ENCODE results near the gene GPR37. TPM values are rescaled to one million over a fixed set of nuclear protein-coding genes. Genes with fewer than 3 reads are reported as not detected.

The GPR37 gene
- total RNA-seq, 1 donor from 2014 or later, result 0.98 TPM

DNA sequence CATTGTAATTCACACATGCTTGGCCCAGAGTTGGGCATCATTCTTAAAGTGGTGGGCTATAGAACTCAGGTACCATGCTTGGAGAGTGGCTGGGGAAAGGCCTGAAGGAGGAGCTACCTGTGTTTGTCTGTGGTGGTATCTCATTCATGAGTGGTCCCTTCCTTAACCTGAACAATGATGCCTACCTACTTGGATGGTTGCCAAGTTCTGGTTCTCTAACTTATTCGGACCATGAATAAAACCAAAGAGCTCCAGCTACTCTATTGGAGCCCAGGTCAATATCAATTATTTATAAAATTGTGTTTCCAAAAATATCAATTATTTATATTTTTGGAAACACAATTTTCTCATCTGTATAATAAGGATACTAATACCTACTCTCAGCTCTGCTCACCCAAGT, 2.9 kb upstream of the GPR37 start:
- no peak for DNase-seq (ENCODE audit: extremely low spot score in 2 of 2)
- H3K9me3 ChIP-seq, result no peaks in the 10 kb centered on the region
- H3K27me3 ChIP-seq, result peaks cover 4% of the 10 kb centered on the region
- TF ChIP-seq, protein P1, sequence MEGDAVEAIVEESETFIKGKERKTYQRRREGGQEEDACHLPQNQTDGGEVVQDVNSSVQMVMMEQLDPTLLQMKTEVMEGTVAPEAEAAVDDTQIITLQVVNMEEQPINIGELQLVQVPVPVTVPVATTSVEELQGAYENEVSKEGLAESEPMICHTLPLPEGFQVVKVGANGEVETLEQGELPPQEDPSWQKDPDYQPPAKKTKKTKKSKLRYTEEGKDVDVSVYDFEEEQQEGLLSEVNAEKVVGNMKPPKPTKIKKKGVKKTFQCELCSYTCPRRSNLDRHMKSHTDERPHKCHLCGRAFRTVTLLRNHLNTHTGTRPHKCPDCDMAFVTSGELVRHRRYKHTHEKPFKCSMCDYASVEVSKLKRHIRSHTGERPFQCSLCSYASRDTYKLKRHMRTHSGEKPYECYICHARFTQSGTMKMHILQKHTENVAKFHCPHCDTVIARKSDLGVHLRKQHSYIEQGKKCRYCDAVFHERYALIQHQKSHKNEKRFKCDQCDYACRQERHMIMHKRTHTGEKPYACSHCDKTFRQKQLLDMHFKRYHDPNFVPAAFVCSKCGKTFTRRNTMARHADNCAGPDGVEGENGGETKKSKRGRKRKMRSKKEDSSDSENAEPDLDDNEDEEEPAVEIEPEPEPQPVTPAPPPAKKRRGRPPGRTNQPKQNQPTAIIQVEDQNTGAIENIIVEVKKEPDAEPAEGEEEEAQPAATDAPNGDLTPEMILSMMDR (IDR thresholded peaks at IDR 0.05), result no peak
- TF ChIP-seq POLR2AphosphoS5 (IDR thresholded peaks at IDR 0.05; ENCODE audit: insufficient read depth in 1 of 2, low read depth in 1 of 2), result no peak
- no peak for TF ChIP-seq POLR2A (IDR thresholded peaks at IDR 0.05)
- intact Hi-C loops (cut with DNase I), result no loop called here
- H3K27ac ChIP-seq, result no peak overlapping the region
- no peaks in the 10 kb centered on the region for H3K36me3 ChIP-seq
- H3K4me3 ChIP-seq, result no peak overlapping the region
- H3K4me1 ChIP-seq, result peaks cover 26% of the 10 kb centered on the region

DNA sequence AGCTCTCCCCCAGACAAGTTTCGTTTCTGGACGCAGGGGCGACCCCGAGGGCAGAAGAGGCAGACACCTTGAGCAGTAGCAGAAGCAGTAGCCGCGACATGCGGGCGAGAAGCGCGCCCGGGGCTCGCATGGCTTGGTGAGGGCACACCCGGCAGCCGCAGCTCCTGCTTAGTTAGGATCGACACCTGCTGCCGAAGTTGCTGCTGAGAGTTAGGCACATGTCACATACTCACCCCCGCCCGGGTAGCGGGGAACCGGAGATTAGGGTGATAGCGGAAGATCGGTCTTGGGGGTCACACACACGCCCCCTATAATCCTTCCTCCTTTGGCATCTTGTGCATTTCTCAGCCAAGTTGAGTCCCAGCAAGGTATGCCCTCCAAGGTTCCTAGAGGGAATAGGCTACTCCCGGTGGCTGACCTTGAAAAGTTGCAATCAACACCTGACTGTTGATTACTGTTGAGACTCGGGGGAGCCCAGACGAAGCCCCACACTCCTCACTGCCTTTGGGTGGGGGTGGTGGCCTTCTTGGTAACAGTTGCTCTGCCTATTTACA, 668 bp downstream of the GPR37 start:
- intact Hi-C loops (cut with DNase I), result no loop called here
- DNase-seq (ENCODE audit: extremely low spot score in 2 of 2), result no peak
- no peak overlapping the region for H3K27ac ChIP-seq

DNA sequence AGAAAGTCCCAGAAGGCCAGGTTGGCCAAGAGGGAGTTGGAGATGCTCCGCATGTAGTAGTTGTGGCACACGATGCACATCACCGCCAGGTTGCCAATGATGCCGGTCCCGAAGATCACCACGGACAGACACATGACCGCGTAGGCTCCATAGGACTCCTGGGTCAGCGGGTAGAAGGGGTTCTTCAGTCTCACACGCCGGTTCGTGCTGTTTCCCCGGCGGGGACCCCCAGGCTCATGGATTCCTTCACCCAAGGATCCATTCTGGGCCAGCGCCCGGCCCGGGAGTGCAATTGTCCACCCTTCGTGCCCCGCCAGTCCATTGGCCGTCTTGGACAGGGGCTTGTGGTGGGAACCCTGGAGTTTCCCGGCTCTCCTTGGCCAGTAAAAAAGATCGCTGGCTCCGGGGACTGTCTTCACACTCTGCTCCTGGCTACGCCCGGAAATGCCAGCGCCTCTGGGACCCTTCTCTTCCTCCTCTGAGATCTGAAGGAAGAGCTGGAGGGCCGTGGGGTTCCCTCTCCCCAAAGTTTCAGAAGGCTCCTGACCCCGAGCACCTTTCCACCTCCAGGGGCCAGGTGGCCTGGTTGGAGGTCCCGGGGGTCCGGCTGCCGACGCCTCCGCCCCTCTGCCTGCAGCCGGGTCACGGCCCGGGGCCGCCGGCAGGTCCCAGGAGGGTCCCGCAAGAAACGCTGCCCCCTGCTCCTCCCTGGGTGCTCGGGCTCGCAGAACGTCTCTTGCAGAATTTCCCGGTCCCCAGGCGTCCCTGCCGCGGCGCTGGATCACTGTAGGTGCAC, 1.3 kb downstream of the GPR37 start:
- DNase-seq (ENCODE audit: extremely low spot score in 2 of 2), result no peak
- Histone ChIP-seq H3K36me3 (no peaks in the 10 kb centered on the region), H3K4me1 (peaks cover 26% of the 10 kb centered on the region), H3K9me3 (no peaks in the 10 kb centered on the region), H3K4me3 (peak overlapping the region; percentile 51 to 52), H3K27ac (no peak overlapping the region), H3K27me3 (peaks cover 4% of the 10 kb centered on the region)
- intact Hi-C loops (cut with DNase I), result no loop called here
- TF ChIP-seq POLR2AphosphoS5 (IDR thresholded peaks at IDR 0.05; ENCODE audit: insufficient read depth in 1 of 2, low read depth in 1 of 2), result no peak
- TF ChIP-seq, protein P1 (IDR thresholded peaks at IDR 0.05), result no peak
- no peak for TF ChIP-seq POLR2A (IDR thresholded peaks at IDR 0.05)

More for the DNA sequence above, 668 bp downstream of the GPR37 start:
- H3K27me3 ChIP-seq, result peaks cover 4% of the 10 kb centered on the region
- no peaks in the 10 kb centered on the region for H3K9me3 ChIP-seq
- H3K36me3 ChIP-seq, result no peaks in the 10 kb centered on the region
- TF ChIP-seq POLR2A (IDR thresholded peaks at IDR 0.05) (no peak), POLR2AphosphoS5 (IDR thresholded peaks at IDR 0.05; ENCODE audit: insufficient read depth in 1 of 2, low read depth in 1 of 2) (no peak)
- TF ChIP-seq, protein P1 (IDR thresholded peaks at IDR 0.05), result no peak
- H3K4me3 ChIP-seq, result peak overlapping the region; percentile 51 to 52
- peaks cover 26% of the 10 kb centered on the region for H3K4me1 ChIP-seq

DNA sequence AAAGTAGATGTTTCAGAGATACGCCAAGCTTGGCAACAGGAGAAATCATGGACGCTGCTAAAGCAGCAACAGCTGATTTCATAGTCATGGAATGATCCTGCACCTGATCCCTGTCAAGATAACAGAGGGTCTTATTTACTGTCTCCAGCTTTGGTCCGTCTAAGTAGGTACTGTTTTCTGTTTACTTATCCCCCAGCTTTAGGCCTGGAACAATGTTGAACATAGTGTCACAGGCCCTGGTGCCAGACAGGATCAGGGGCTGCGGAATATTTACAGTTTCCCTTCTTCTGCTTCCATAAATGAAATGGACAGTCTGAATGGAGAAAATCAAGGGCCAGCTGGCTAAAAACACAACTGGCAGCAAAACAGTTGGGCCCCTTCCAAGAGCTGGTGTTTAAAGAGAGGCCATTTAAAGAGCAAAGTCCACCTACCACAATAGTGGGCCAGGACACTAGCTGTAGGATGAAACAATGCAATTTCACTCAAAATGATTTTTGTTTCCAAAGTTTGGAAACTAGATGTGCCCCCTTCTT, 2.9 kb downstream of the GPR37 start:
- intact Hi-C loops (cut with DNase I), result no loop called here
- Histone ChIP-seq H3K4me1 (peaks cover 26% of the 10 kb centered on the region), H3K27me3 (peaks cover 4% of the 10 kb centered on the region), H3K9me3 (no peaks in the 10 kb centered on the region), H3K4me3 (peak overlapping the region in 1 of 2 donors; percentile 1), H3K27ac (no peak overlapping the region), H3K36me3 (no peaks in the 10 kb centered on the region)
- TF ChIP-seq, protein P1 (IDR thresholded peaks at IDR 0.05), result no peak
- no peak for TF ChIP-seq POLR2A (IDR thresholded peaks at IDR 0.05)
- TF ChIP-seq POLR2AphosphoS5 (IDR thresholded peaks at IDR 0.05; ENCODE audit: insufficient read depth in 1 of 2, low read depth in 1 of 2), result no peak
- DNase-seq (ENCODE audit: extremely low spot score in 2 of 2), result no peak

Data from vagina (tissue), 2 donors.